Measurements from ENCODE around the gene GNAL. TPM values are rescaled to one million over a fixed set of nuclear protein-coding genes. Genes with fewer than 3 reads are reported as not detected.

The GNAL gene
- total RNA-seq, 2 donors from 2014 or later = 4.2 to 14.3 TPM

GRCh38 chr18:11664286-11664685, 24.8 kb upstream of the GNAL start:
- Histone ChIP-seq H3K9me3 (no peaks in the 10 kb centered on the region), H3K4me3 (no peak overlapping the region), H3K27ac (no peak overlapping the region), H3K36me3 (no peaks in the 10 kb centered on the region), H3K27me3 (replicated peaks; ENCODE audit: insufficient read depth) (no peaks in the 10 kb centered on the region), H3K4me1 (replicated peaks) (no peaks in the 10 kb centered on the region)
- intact Hi-C loops (cut with DNase I) = no loop called here
- no peak for DNase-seq (ENCODE audit: low spot score)
- TF ChIP-seq POLR2A (IDR thresholded peaks at IDR 0.05) = no peak
- TF ChIP-seq CTCF (IDR thresholded peaks at IDR 0.05) = no peak
- no peak for TF ChIP-seq POLR2AphosphoS5 (IDR thresholded peaks at IDR 0.05)
- 97% methylated on average over 4 of the region's 4 CpGs for WGBS

GRCh38 chr18:11665146-11665545, 23.9 kb upstream of the GNAL start:
- intact Hi-C loops (cut with DNase I) = no loop called here
- H3K4me3 ChIP-seq = no peak overlapping the region
- no peaks in the 10 kb centered on the region for H3K27me3 ChIP-seq (replicated peaks; ENCODE audit: insufficient read depth)
- no peaks in the 10 kb centered on the region for H3K36me3 ChIP-seq
- H3K9me3 ChIP-seq = no peaks in the 10 kb centered on the region
- H3K4me1 ChIP-seq (replicated peaks) = no peaks in the 10 kb centered on the region
- DNase-seq (ENCODE audit: low spot score) = no peak
- no peak overlapping the region for H3K27ac ChIP-seq
- 96% methylated on average over 4 of the region's 4 CpGs for WGBS
- no peak for TF ChIP-seq POLR2AphosphoS5 (IDR thresholded peaks at IDR 0.05)
- TF ChIP-seq CTCF (IDR thresholded peaks at IDR 0.05) = no peak
- no peak for TF ChIP-seq POLR2A (IDR thresholded peaks at IDR 0.05)

- Histone ChIP-seq H3K27ac (no peak overlapping the region), H3K36me3 (no peaks in the 10 kb centered on the region), H3K4me1 (replicated peaks) (no peaks in the 10 kb centered on the region), H3K9me3 (no peaks in the 10 kb centered on the region), H3K4me3 (no peak overlapping the region), H3K27me3 (replicated peaks; ENCODE audit: insufficient read depth) (no peaks in the 10 kb centered on the region)
- DNase-seq (ENCODE audit: low spot score) = no peak
- TF ChIP-seq POLR2A (IDR thresholded peaks at IDR 0.05) = no peak
- no peak for TF ChIP-seq POLR2AphosphoS5 (IDR thresholded peaks at IDR 0.05)
- no peak for TF ChIP-seq CTCF (IDR thresholded peaks at IDR 0.05)
- 65% methylated on average over 4 of the region's 4 CpGs for WGBS
- intact Hi-C loops (cut with DNase I) = no loop called here
These were observed 23.5 kb upstream of the GNAL start for GRCh38 chr18:11665587-11665986.

- intact Hi-C loops (cut with DNase I) = no loop called here
- Histone ChIP-seq H3K27me3 (replicated peaks; ENCODE audit: insufficient read depth) (no peaks in the 10 kb centered on the region), H3K4me3 (no peak overlapping the region), H3K4me1 (replicated peaks) (no peaks in the 10 kb centered on the region), H3K9me3 (no peaks in the 10 kb centered on the region), H3K27ac (no peak overlapping the region), H3K36me3 (no peaks in the 10 kb centered on the region)
- DNase-seq (ENCODE audit: low spot score) = no peak
- TF ChIP-seq POLR2A (IDR thresholded peaks at IDR 0.05) = no peak
- TF ChIP-seq POLR2AphosphoS5 (IDR thresholded peaks at IDR 0.05) = no peak
- TF ChIP-seq CTCF (IDR thresholded peaks at IDR 0.05) = no peak
- WGBS = 70% methylated on average over 4 of the region's 4 CpGs
These were observed 22.9 kb upstream of the GNAL start for GRCh38 chr18:11666176-11666575.

GRCh38 chr18:11666831-11667230, 22.2 kb upstream of the GNAL start:
- WGBS = 87% methylated on average over 4 of the region's 4 CpGs
- H3K36me3 ChIP-seq = no peaks in the 10 kb centered on the region
- H3K4me3 ChIP-seq = no peak overlapping the region
- H3K27me3 ChIP-seq (replicated peaks; ENCODE audit: insufficient read depth) = no peaks in the 10 kb centered on the region
- no peaks in the 10 kb centered on the region for H3K4me1 ChIP-seq (replicated peaks)
- DNase-seq (ENCODE audit: low spot score) = no peak
- intact Hi-C loops (cut with DNase I) = no loop called here
- no peaks in the 10 kb centered on the region for H3K9me3 ChIP-seq
- TF ChIP-seq POLR2A (IDR thresholded peaks at IDR 0.05) (no peak), CTCF (IDR thresholded peaks at IDR 0.05) (no peak), POLR2AphosphoS5 (IDR thresholded peaks at IDR 0.05) (no peak)
- H3K27ac ChIP-seq = no peak overlapping the region
